PC-3 (cell line): Measurements from ENCODE around the gene EDC4.

Experiments used
- CTCF ChIP-seq: fragments of 300-600 bp; sonication (generic); conservative IDR thresholded peaks from 2 replicates; pipeline ENCODE4 v1.5.1; 2017; ENCODE audit warnings: antibody characterized with exemption, low read depth, mild to moderate bottlenecking, low read length
- EZH2phosphoT487 ChIP-seq: fragments of 300-600 bp; sonication (generic); IDR thresholded peaks from 2 replicates; pipeline ENCODE4 v1.6.1; 2018; ENCODE audit warnings: mild to moderate bottlenecking, antibody characterized with exemption, low read length, borderline replicate concordance

DNA sequence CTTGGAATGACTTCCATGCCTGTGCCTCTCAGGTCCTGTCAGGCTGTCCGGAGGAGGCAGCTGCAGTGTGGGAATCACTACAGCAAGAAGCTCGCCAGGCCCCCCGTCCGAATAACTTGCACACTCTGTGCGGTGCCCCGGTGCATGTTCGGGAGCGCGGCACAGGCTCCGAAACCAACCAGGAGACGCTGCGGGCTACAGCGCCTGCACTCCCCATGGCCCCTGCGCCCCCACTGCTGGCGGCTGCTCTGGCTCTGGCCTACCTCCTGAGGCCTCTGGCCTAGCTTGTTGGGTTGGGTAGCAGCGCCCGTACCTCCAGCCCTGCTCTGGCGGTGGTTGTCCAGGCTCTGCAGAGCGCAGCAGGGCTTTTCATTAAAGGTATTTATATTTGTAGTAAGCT, 13.1 kb downstream of the EDC4 start:
- TF ChIP-seq CTCF (no peak), EZH2phosphoT487 (no peak)
